NT2/D1 (cell line): Measurements from ENCODE around the gene ERN1.
A peak's percentile ranks its signal among the peaks of the same experiment; 100 is the strongest.

ENCODE experiments used
- DNase-seq: peaks from one replicate; pipeline ENCODE4 v3.0.0-alpha.2; 2011; ENCODE audit warnings: low read depth, low spot score
- H3K27me3 ChIP-seq: 2 replicates; pipeline ENCODE4 v1.6.0; 2011; ENCODE audit warnings: mild to moderate bottlenecking; ENCODE audit not compliant: insufficient read length, insufficient read depth
- H3K36me3 ChIP-seq: 2 replicates; pipeline ENCODE4 v1.6.1; 2011; ENCODE audit warnings: mild to moderate bottlenecking, low read length, mixed read lengths; ENCODE audit not compliant: insufficient read depth, insufficient read length
- H3K4me1 ChIP-seq: 2 replicates; pipeline ENCODE4 v1.5.1; 2011; ENCODE audit not compliant: insufficient read depth, insufficient read length
- H3K4me3 ChIP-seq: 2 replicates; pipeline ENCODE4 v1.5.1; 2011; ENCODE audit warnings: low read depth; ENCODE audit not compliant: insufficient read length
- H3K9ac ChIP-seq: 2 replicates; pipeline ENCODE4 v1.6.0; 2011; ENCODE audit warnings: low read depth; ENCODE audit not compliant: insufficient read length
- H3K9me3 ChIP-seq: 2 replicates; pipeline ENCODE4 v1.5.1; 2011; ENCODE audit warnings: mild to moderate bottlenecking, low read length; ENCODE audit not compliant: insufficient read depth
- SUZ12 ChIP-seq: IDR thresholded peaks from 2 replicates; pipeline ENCODE4 v1.6.1; 2011; ENCODE audit not compliant: insufficient read length, insufficient read depth; ENCODE audit errors: extremely low read depth
- YY1 ChIP-seq: IDR thresholded peaks from 2 replicates; pipeline ENCODE4 v1.6.1; 2011; ENCODE audit not compliant: insufficient read length, insufficient read depth
- ZNF274 ChIP-seq: IDR thresholded peaks from 2 replicates; pipeline ENCODE4 v1.6.1; 2011; ENCODE audit warnings: mild to moderate bottlenecking, low read depth, low read length

The ERN1 gene

GRCh38 chr17:64151016-64151368 lies 21.0 kb upstream of the ERN1 start:
- Histone ChIP-seq H3K4me3 (no peak overlapping the region), H3K36me3 (peaks cover 38% of the 10 kb centered on the region), H3K9ac (no peak overlapping the region), H3K4me1 (peaks cover 6% of the 10 kb centered on the region), H3K9me3 (no peaks in the 10 kb centered on the region), H3K27me3 (no peaks in the 10 kb centered on the region)
- TF ChIP-seq ZNF274: no peak
- no peak for TF ChIP-seq SUZ12
- no peak for TF ChIP-seq YY1
- no peak for DNase-seq

- H3K36me3 ChIP-seq: peaks cover 40% of the 10 kb centered on the region
- no peak for DNase-seq
- peaks cover 4% of the 10 kb centered on the region for H3K4me1 ChIP-seq
Observed at GRCh38 chr17:64150237-64151015, 20.5 kb upstream of the ERN1 start.

GRCh38 chr17:64149196-64149595 lies 19.3 kb upstream of the ERN1 start:
- TF ChIP-seq YY1: no peak
- TF ChIP-seq ZNF274: no peak
- TF ChIP-seq SUZ12: no peak
- H3K4me1 ChIP-seq: no peaks in the 10 kb centered on the region
- DNase-seq: no peak

More at GRCh38 chr17:64150237-64151015, 20.5 kb upstream of the ERN1 start:
- no peak overlapping the region for H3K9ac ChIP-seq
- no peaks in the 10 kb centered on the region for H3K9me3 ChIP-seq
- no peak for TF ChIP-seq YY1
- no peak for TF ChIP-seq SUZ12
- no peak for TF ChIP-seq ZNF274
- no peaks in the 10 kb centered on the region for H3K27me3 ChIP-seq
- no peak overlapping the region for H3K4me3 ChIP-seq

GRCh38 chr17:64148699-64149098 lies 18.8 kb upstream of the ERN1 start:
- H3K4me3 ChIP-seq: no peak overlapping the region
- no peaks in the 10 kb centered on the region for H3K27me3 ChIP-seq
- DNase-seq: peak; percentile 8
- H3K36me3 ChIP-seq: peaks cover 39% of the 10 kb centered on the region
- H3K9me3 ChIP-seq: no peaks in the 10 kb centered on the region
- TF ChIP-seq YY1: no peak
- TF ChIP-seq ZNF274: no peak
- TF ChIP-seq SUZ12: no peak
- no peaks in the 10 kb centered on the region for H3K4me1 ChIP-seq
- no peak overlapping the region for H3K9ac ChIP-seq

More at GRCh38 chr17:64149196-64149595, 19.3 kb upstream of the ERN1 start:
- Histone ChIP-seq H3K9me3 (no peaks in the 10 kb centered on the region), H3K4me3 (no peak overlapping the region), H3K27me3 (no peaks in the 10 kb centered on the region), H3K36me3 (peaks cover 40% of the 10 kb centered on the region), H3K9ac (no peak overlapping the region)

GRCh38 chr17:64148017-64148631 lies 18.2 kb upstream of the ERN1 start:
- H3K4me3 ChIP-seq: no peak overlapping the region
- peak; percentile 30 for DNase-seq
- TF ChIP-seq SUZ12 (no peak), ZNF274 (no peak), YY1 (no peak)

GRCh38 chr17:64147110-64148016 lies 17.4 kb upstream of the ERN1 start:
- peaks cover 32% of the 10 kb centered on the region for H3K36me3 ChIP-seq
- no peaks in the 10 kb centered on the region for H3K4me1 ChIP-seq
- H3K4me3 ChIP-seq: peak overlapping the region; percentile 89
- no peaks in the 10 kb centered on the region for H3K27me3 ChIP-seq
- H3K9ac ChIP-seq: peak overlapping the region; percentile 96
- H3K9me3 ChIP-seq: no peaks in the 10 kb centered on the region
- DNase-seq: no peak
- no peak for TF ChIP-seq YY1
- TF ChIP-seq ZNF274: no peak
- TF ChIP-seq SUZ12: no peak

More at GRCh38 chr17:64148017-64148631, 18.2 kb upstream of the ERN1 start:
- Histone ChIP-seq H3K27me3 (no peaks in the 10 kb centered on the region), H3K4me1 (no peaks in the 10 kb centered on the region), H3K36me3 (peaks cover 34% of the 10 kb centered on the region), H3K9ac (peak overlapping the region; percentile 96), H3K9me3 (no peaks in the 10 kb centered on the region)
